ENCODE data around the gene PCDH12.

GRCh38 chr5:142007237-142007544 is 49.2 kb upstream of the PCDH12 start:
- TF ChIP-seq CTCF (conservative IDR thresholded peaks at IDR 0.05 in 1 of 2, IDR thresholded peaks at IDR 0.05 in 1 of 2; ENCODE audit: extremely low read depth in 1 of 2, insufficient read depth in 1 of 2, low read depth in 1 of 2, low read length in 2 of 2): no peak
- no peak for TF ChIP-seq EZH2 (IDR thresholded peaks at IDR 0.05; ENCODE audit: borderline replicate concordance, low read length)
